ENCODE measurements around the gene DHRSX.
"Not testable (repeated sequence)": the region's sequence is repeated elsewhere in the genome, so short reads cannot be mapped to it uniquely, and the experiment has no call there.

The DHRSX gene

GRCh38 chrX:2263203-2263602, 237.6 kb downstream of the DHRSX start:
- no peak for DNase-seq (ENCODE audit: low read depth in 3 of 3)

- DNase-seq (ENCODE audit: low read depth in 3 of 3): no peak
Measured at GRCh38 chrX:2262668-2263055, 238.1 kb downstream of the DHRSX start.

- no peak for DNase-seq (ENCODE audit: low read depth in 3 of 3)
Measured at GRCh38 chrX:2261831-2262667, 238.7 kb downstream of the DHRSX start.

- DNase-seq (ENCODE audit: low read depth in 3 of 3): no peak
Measured at GRCh38 chrX:2252331-2253065, 248.3 kb downstream of the DHRSX start.

- no peak for DNase-seq (ENCODE audit: low read depth in 3 of 3)
Measured at GRCh38 chrX:2251211-2251610, 249.6 kb downstream of the DHRSX start.

GRCh38 chrX:2243913-2244460, 256.8 kb downstream of the DHRSX start:
- no peak for DNase-seq (ENCODE audit: low read depth in 3 of 3)

GRCh38 chrX:2242980-2243379, 257.8 kb downstream of the DHRSX start:
- no peak for DNase-seq (ENCODE audit: low read depth in 3 of 3)

GRCh38 chrX:2242326-2242725, 258.4 kb downstream of the DHRSX start:
- no peak for DNase-seq (ENCODE audit: low read depth in 3 of 3)

- not testable (repeated sequence) for DNase-seq (ENCODE audit: low read depth in 3 of 3)
Measured at GRCh38 chrX:2241496-2241895, 259.3 kb downstream of the DHRSX start.

- not testable (repeated sequence) for DNase-seq (ENCODE audit: low read depth in 3 of 3)
Measured at GRCh38 chrX:2240761-2241160, 260.0 kb downstream of the DHRSX start.

GRCh38 chrX:2237976-2238375, 262.8 kb downstream of the DHRSX start:
- no peak for DNase-seq (ENCODE audit: low read depth in 3 of 3)

GRCh38 chrX:2231570-2232192, 269.1 kb downstream of the DHRSX start:
- DNase-seq (ENCODE audit: low read depth in 3 of 3): no peak

- no peak for DNase-seq (ENCODE audit: low read depth in 3 of 3)
Measured at GRCh38 chrX:2230457-2230856, 270.3 kb downstream of the DHRSX start.

- no peak for DNase-seq (ENCODE audit: low read depth in 3 of 3)
Measured at GRCh38 chrX:2228536-2228935, 272.2 kb downstream of the DHRSX start.

- no peak for DNase-seq (ENCODE audit: low read depth in 3 of 3)
Measured at GRCh38 chrX:2226906-2227656, 273.7 kb downstream of the DHRSX start.

GRCh38 chrX:2226182-2226581, 274.6 kb downstream of the DHRSX start:
- no peak for DNase-seq (ENCODE audit: low read depth in 3 of 3)

GRCh38 chrX:2224597-2225235, 276.1 kb downstream of the DHRSX start:
- no peak for DNase-seq (ENCODE audit: low read depth in 3 of 3)

GRCh38 chrX:2224161-2224560, 276.6 kb downstream of the DHRSX start:
- no peak for DNase-seq (ENCODE audit: low read depth in 3 of 3)

- no peak for DNase-seq (ENCODE audit: low read depth in 3 of 3)
Measured at GRCh38 chrX:2220829-2221567, 279.8 kb downstream of the DHRSX start.

GRCh38 chrX:2220296-2220695, 280.5 kb downstream of the DHRSX start:
- no peak for DNase-seq (ENCODE audit: low read depth in 3 of 3)

Measured in stimulated activated CD4-positive, alpha-beta T cell treated with anti-CD3 and anti-CD28 coated beads, TNF-alpha, amount 100 ng/mL, for 48 hours (primary cell).